Activated CD4-positive, alpha-beta T cell treated with anti-CD3 and anti-CD28 coated beads for 36 hours (primary cell): ENCODE data around the gene TRAF6. TPM values are rescaled to one million over a fixed set of nuclear protein-coding genes. Genes with fewer than 3 reads are reported as not detected.
"Not testable (repeated sequence)": the region's sequence is repeated elsewhere in the genome, so short reads cannot be mapped to it uniquely, and the experiment has no call there.

Source experiments
- ATAC-seq: fragments of 200-7000 bp; cut with Tn5 transposase; one replicate; pipeline ENCODE4 v1.10.0; 2021; ENCODE audit warnings: mild to moderate bottlenecking, moderate library complexity
- CTCF ChIA-PET: fragments of 350-600 bp; sonication (Branson Sonifier 250); formaldehyde crosslinking; loops from one replicate; lab custom pipeline; 2021; ENCODE audit warnings: antibody characterized with exemption; lab: Charles Lee
- POLR2A ChIA-PET: fragments of 350-600 bp; sonication (Branson Sonifier 250); formaldehyde crosslinking; loops from one replicate; lab custom pipeline; 2021; ENCODE audit warnings: antibody characterized with exemption, inconsistent platforms; lab: Charles Lee
- DNase-seq: peaks from one replicate; pipeline ENCODE4 v3.0.0-alpha.2; 2020
- H3K27ac Mint-ChIP-seq: one replicate; pipeline ENCODE4 v1.8.0; 2021; ENCODE audit warnings: mixed read lengths
- H3K27me3 Mint-ChIP-seq: one replicate; pipeline ENCODE4 v1.8.0; 2021; ENCODE audit warnings: mixed read lengths
- H3K36me3 Mint-ChIP-seq: one replicate; pipeline ENCODE4 v1.8.0; 2021; ENCODE audit warnings: low read depth, mixed read lengths
- H3K4me1 Mint-ChIP-seq: one replicate; pipeline ENCODE4 v1.8.0; 2021; ENCODE audit warnings: mixed read lengths
- H3K4me3 Mint-ChIP-seq: one replicate; pipeline ENCODE4 v1.8.0; 2021; ENCODE audit warnings: mild to moderate bottlenecking, moderate library complexity, mixed read lengths
- H3K9me3 Mint-ChIP-seq: one replicate; pipeline ENCODE4 v1.8.0; 2021; ENCODE audit warnings: low read depth, mixed read lengths
- intact Hi-C, 2 experiments: fragments of 100-400 bp; cut with DNase I in 1 of 2; cut with micrococcal nuclease in 1 of 2; formaldehyde crosslinking; loops; one replicate each; pipeline versions ENCODE4 v1.14.2 to v1.15.1; 2022 to 2024; cut with DNase I, micrococcal nuclease
- total RNA-seq, 2 experiments: library from RNA; stranded (reverse); gene quantifications; one replicate each; pipeline ENCODE4 v1.2.3, GENCODE V29; 2021

The TRAF6 gene
- total RNA-seq, 2 experiments from 2014 or later, result 11.1 to 12.5 TPM

DNA sequence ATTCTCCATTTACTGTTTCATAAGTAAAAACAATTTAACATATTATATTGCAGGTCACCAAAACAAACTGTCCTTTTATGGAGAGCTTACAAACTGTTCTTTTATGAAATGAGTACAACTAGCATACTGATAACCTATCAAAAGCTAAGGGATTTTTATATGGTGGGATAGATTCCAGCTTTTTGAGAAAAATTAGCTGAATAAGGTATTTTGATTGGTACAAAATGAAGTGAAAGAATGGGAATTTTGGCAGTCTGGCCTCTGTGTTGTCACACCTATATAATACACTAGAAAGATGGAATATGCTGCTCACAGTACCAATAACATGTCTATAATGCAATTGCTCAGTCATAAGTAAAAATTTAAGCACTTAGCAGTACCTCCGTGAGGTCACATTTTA is 11.4 kb downstream of the TRAF6 start:
- Mint-ChIP-seq H3K4me3 (no peak overlapping the region), H3K9me3 (no peaks in the 10 kb centered on the region), H3K4me1 (peaks cover 23% of the 10 kb centered on the region), H3K27me3 (no peaks in the 10 kb centered on the region), H3K27ac (no peak overlapping the region), H3K36me3 (peaks cover 31% of the 10 kb centered on the region)
- POLR2A ChIA-PET, result no interaction called here
- intact Hi-C loops, result no loop called here
- no peak for DNase-seq
- CTCF ChIA-PET, result interaction anchor here (0.5 to 4.2 kb wide), 6 partner anchors 11 to 233 kb away, joined by 3 to 26 read pairs (median 4); partner anchors contain the start of gene TRAF6
- ATAC-seq, result no peak

DNA sequence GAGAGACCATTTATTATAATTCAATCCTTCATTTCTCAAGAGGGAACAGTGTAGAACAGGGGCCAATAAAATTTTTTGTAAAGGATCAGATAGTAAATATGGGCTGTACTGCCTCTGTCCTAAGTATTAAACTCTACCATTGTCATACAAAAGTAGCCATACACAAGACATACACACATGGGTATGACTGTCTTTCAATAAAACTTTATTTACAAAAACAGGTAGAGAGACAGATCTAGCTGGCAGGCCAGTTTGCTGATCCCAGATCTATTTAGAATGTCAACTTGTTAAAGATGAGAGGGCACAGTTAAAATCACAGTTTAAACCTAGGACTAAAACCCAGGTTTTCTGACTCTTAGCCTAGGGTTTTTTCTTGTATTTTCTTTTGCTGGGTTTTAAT is 16.7 kb downstream of the TRAF6 start:
- Mint-ChIP-seq H3K4me3 (no peak overlapping the region), H3K36me3 (peaks cover 44% of the 10 kb centered on the region), H3K4me1 (peaks cover 18% of the 10 kb centered on the region), H3K27me3 (no peaks in the 10 kb centered on the region), H3K9me3 (no peaks in the 10 kb centered on the region), H3K27ac (no peak overlapping the region)
- ATAC-seq (no peak), DNase-seq (no peak)
- ChIA-PET CTCF (interaction anchor here (0.6 to 6.1 kb wide), 58 partner anchors 9 to 877 kb away, joined by 3 to 144 read pairs (median 4); partner anchors contain the start of genes COMMD9, PRR5L and TRAF6), POLR2A (interaction anchor here (0.6 to 1.0 kb wide), 2 partner anchors 69 to 210 kb away, joined by 3 read pairs; no protein-coding TSS in a partner anchor)
- intact Hi-C loops, result loop anchor here (1.0 to 5.0 kb wide), 5 partner anchors 12 to 876 kb away; partner anchors contain the start of gene FJX1 (in 1 of the 2)

DNA sequence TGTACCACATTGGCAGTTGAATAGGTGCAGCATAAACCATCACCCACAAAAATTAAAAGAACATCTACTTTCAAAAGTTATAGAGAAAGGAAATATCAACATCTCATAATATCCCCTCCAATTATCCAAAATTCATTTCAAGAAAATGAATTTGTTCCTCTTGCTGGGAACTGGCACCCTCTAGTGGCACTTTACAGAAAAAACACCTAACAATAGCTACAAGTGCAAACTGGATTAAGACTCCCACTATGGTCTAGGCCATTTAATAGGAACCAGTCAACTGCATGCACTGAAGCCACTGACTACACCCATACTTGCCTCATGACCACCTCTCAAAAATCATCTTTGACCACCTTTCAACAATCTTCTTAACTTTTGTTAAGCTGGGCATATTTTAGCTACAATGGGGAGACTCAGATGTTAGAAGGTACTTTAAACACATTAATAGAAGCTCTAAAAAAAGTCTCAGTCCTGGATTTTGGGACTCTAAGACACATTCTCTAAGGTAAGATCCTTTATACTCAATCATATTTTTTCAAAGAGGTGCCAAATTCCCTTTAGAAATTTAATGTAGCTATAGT is 17.3 kb downstream of the TRAF6 start:
- peak; percentile 41 for DNase-seq

DNA sequence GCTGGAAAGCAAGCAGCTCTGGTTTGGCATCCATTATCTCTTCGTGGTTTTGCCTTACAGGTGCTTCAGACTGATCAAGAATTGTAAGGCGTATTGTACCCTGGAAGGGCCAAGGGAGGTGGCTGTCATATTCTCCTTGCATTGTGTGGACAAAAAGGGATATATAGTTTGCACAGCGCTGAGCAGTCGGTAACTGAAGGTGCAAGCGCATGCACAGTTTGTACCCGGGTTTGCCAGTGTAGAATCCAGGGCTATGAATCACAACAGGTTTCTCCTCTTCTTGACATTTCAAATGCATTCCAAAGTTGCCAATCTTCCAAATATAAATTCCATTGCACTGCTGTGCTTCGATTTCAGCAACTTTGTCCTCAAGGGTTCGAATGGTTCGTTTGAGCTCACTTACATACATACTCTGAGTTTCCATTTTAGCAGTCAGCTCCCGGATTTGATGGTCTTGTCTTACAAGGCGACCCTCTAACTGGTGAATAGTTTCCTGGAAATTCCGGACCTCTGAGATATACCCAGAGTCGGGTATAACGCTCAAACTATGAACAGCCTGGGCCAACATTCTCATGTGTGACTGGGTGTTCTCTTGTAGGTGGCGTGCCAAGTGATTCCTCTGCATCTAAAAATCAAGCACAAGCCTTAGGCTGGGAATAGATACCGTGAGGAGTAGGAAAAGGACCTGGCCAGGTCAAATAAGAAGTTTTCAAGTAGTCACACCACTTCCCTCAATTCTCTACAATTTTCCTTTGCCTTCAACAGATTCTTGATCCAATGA is 19.9 kb downstream of the TRAF6 start:
- ATAC-seq (no peak), DNase-seq (no peak)
- Mint-ChIP-seq H3K9me3 (no peaks in the 10 kb centered on the region), H3K36me3 (peaks cover 50% of the 10 kb centered on the region), H3K27ac (no peak overlapping the region), H3K27me3 (no peaks in the 10 kb centered on the region), H3K4me3 (no peak overlapping the region), H3K4me1 (peaks cover 26% of the 10 kb centered on the region)
- POLR2A ChIA-PET, result no interaction called here
- intact Hi-C loops, result loop anchor here in 1 of 2 experiments (5.0 kb wide), 3 partner anchors 113 to 873 kb away; partner anchors contain the start of gene FJX1
- CTCF ChIA-PET, result interaction anchor here (1.0 to 6.1 kb wide), 4 partner anchors 11 to 199 kb away, joined by 4 to 144 read pairs (median 34); partner anchors contain the start of genes COMMD9 and PRR5L

More for the DNA sequence above, 17.3 kb downstream of the TRAF6 start:
- H3K4me3 Mint-ChIP-seq, result no peak overlapping the region
- no peaks in the 10 kb centered on the region for H3K27me3 Mint-ChIP-seq
- intact Hi-C loops, result loop anchor here (1.0 to 5.0 kb wide), 7 partner anchors 12 to 876 kb away; partner anchors contain the start of gene FJX1 (in 1 of the 2)
- ATAC-seq, result peak; percentile 74
- POLR2A ChIA-PET, result interaction anchor here (0.6 to 1.0 kb wide), 4 partner anchors 69 to 210 kb away, joined by 3 to 4 read pairs (median 4); no protein-coding TSS in a partner anchor
- CTCF ChIA-PET, result interaction anchor here (0.6 to 6.1 kb wide), 58 partner anchors 8 to 877 kb away, joined by 3 to 144 read pairs (median 4); partner anchors contain the start of genes COMMD9, PRR5L and TRAF6
- no peaks in the 10 kb centered on the region for H3K9me3 Mint-ChIP-seq
- H3K27ac Mint-ChIP-seq, result peak overlapping the region; percentile 24
- peaks cover 23% of the 10 kb centered on the region for H3K4me1 Mint-ChIP-seq
- H3K36me3 Mint-ChIP-seq, result peaks cover 43% of the 10 kb centered on the region

DNA sequence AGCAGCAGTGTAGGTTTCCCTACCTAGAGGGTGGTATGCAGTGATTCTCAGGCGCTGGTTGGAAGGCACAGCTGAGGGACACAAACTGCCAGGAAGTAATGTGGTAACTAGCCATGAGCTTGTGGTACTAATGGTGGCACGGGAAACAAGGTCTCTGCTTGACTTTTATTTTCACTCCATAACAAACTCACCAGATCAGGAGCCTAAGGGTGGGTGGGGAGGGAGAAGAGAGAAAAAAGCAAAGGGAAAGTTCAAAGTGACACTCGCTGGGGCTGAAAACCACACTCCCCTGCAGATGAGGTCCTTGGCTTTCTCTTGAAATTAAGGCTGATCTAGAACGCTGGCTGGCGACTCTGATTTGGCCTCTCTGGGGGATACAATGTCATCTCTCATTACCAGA is 22.0 kb downstream of the TRAF6 start:
- Mint-ChIP-seq H3K27ac (peak overlapping the region; percentile 49), H3K9me3 (no peaks in the 10 kb centered on the region), H3K4me1 (peaks cover 30% of the 10 kb centered on the region), H3K27me3 (no peaks in the 10 kb centered on the region), H3K36me3 (peaks cover 62% of the 10 kb centered on the region), H3K4me3 (no peak overlapping the region)
- ChIA-PET POLR2A (interaction anchor here (0.7 kb wide), 1 partner anchor 125 kb away, joined by 3 read pairs; no protein-coding TSS in a partner anchor), CTCF (interaction anchor here (0.7 to 3.1 kb wide), 9 partner anchors 9 to 229 kb away, joined by 3 to 21 read pairs (median 4); no protein-coding TSS in a partner anchor)
- ATAC-seq (no peak), DNase-seq (no peak)
- intact Hi-C loops, result no loop called here

DNA sequence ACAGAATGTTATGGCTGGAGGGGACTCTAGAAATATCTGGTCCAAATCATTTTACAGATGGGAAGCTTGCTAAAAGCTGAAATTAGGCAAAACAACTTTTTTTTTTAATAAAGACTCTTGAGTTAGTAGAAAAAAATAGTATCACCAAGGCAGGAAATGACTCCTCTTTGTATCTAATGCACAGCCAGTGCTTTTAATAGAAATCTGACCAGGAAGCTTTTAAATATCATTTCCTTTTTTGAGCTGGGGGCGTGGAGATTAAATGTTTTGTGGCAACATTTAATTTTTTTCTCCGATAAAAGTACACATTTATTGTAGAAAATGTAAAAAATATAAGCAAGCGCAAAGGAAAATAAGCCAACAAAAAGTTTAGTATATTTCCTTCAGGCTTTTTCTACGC is 22.5 kb downstream of the TRAF6 start:
- no peak overlapping the region for H3K4me3 Mint-ChIP-seq
- no peak for DNase-seq
- POLR2A ChIA-PET, result no interaction called here
- H3K9me3 Mint-ChIP-seq, result no peaks in the 10 kb centered on the region
- peaks cover 30% of the 10 kb centered on the region for H3K4me1 Mint-ChIP-seq
- no peak for ATAC-seq
- H3K27me3 Mint-ChIP-seq, result no peaks in the 10 kb centered on the region
- intact Hi-C loops, result no loop called here
- peaks cover 59% of the 10 kb centered on the region for H3K36me3 Mint-ChIP-seq
- H3K27ac Mint-ChIP-seq, result peak overlapping the region; percentile 49
- CTCF ChIA-PET, result interaction anchor here (0.6 to 3.1 kb wide), 9 partner anchors 9 to 359 kb away, joined by 3 to 21 read pairs (median 3); no protein-coding TSS in a partner anchor

DNA sequence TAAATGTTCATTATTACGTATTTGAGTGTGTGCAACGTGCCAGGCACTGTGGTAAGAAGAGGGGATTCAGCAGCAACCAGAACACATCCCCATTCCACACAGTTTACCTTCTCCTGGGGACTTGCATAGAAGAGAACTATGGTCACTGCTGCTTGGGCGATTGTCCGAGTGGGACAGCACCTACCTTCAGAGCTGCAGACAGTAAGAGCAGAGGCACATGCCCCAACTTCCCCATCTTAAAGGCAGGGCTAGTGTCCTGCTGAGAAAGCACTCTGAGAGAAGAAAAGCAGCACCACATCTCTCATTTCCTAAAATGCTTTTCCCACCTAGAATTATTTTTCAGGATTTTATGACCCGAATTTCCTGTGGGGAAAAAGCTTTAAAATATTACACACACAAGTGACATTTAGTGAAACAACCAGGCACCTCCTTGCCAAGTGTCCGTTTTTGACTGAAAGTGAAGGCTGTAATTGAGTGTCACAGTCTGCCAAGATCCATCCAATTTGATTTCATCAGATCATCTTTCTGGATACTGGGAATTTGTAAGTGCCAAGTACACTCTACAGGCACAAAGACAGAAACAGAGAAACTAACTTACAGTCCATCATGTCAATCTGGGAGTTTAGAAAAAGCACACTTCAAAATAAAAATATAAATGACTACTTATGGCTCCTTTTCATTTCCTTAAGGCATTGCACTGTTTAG is 24.6 kb downstream of the TRAF6 start:
- Mint-ChIP-seq H3K27me3 (no peaks in the 10 kb centered on the region), H3K36me3 (peaks cover 46% of the 10 kb centered on the region), H3K4me1 (peaks cover 20% of the 10 kb centered on the region), H3K4me3 (no peak overlapping the region), H3K9me3 (no peaks in the 10 kb centered on the region), H3K27ac (no peak overlapping the region)
- ChIA-PET POLR2A (interaction anchor here (0.6 kb wide), 1 partner anchor 108 kb away, joined by 3 read pairs; no protein-coding TSS in a partner anchor), CTCF (interaction anchor here (1.1 to 1.4 kb wide), 2 partner anchors 8 to 138 kb away, joined by 3 to 4 read pairs; no protein-coding TSS in a partner anchor)
- ATAC-seq (no peak), DNase-seq (no peak)
- intact Hi-C loops, result no loop called here

DNA sequence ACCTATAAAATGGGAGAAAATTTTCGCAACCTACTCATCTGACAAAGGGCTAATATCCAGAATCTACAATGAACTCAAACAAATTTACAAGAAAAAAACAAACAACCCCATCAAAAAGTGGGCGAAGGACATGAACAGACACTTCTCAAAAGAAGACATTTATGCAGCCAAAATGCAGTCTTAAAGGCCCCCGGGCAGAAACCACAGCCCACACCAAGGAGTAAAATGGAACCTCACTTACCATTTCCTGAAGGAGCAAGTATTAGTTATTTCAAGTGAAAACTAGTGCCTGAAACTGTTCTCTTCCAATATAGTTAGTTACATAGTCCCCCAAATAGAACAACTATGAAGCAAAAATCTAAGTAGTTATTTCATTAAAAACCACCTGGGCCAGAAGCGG is 27.0 kb downstream of the TRAF6 start:
- H3K4me3 Mint-ChIP-seq, H3K9me3 Mint-ChIP-seq, intact Hi-C loops, ATAC-seq, H3K27me3 Mint-ChIP-seq, POLR2A ChIA-PET, CTCF ChIA-PET, H3K27ac Mint-ChIP-seq, DNase-seq: not testable (repeated sequence)
- Mint-ChIP-seq H3K4me1 (peaks cover 12% of the 10 kb centered on the region), H3K36me3 (peaks cover 30% of the 10 kb centered on the region)

DNA sequence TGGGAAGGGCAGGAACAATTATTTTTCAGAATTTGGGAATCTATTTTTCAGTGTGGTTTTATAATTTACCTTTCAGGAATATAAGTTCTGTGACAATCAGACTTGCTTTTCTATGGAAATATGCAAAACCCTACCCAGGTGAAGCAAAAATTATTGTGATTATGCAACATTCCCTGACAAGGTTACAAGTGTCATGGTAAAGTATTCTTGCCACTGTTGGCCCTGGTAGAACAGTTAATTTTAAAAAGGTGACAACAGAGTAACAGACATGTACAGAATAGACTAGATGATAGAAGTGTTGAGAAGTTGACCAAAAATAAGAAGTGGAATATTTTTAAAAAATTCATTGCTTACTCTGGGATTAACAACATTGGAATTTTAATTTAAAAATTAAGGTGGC is 29.2 kb downstream of the TRAF6 start:
- POLR2A ChIA-PET, result no interaction called here
- Mint-ChIP-seq H3K4me1 (peaks cover 9% of the 10 kb centered on the region), H3K36me3 (peaks cover 22% of the 10 kb centered on the region), H3K27ac (no peak overlapping the region), H3K27me3 (no peaks in the 10 kb centered on the region), H3K4me3 (no peak overlapping the region), H3K9me3 (no peaks in the 10 kb centered on the region)
- DNase-seq (no peak), ATAC-seq (no peak)
- CTCF ChIA-PET, result interaction anchor here (0.6 to 5.8 kb wide), 7 partner anchors 8 to 689 kb away, joined by 3 to 121 read pairs (median 4); partner anchors contain the start of gene COMMD9
- intact Hi-C loops, result no loop called here

DNA sequence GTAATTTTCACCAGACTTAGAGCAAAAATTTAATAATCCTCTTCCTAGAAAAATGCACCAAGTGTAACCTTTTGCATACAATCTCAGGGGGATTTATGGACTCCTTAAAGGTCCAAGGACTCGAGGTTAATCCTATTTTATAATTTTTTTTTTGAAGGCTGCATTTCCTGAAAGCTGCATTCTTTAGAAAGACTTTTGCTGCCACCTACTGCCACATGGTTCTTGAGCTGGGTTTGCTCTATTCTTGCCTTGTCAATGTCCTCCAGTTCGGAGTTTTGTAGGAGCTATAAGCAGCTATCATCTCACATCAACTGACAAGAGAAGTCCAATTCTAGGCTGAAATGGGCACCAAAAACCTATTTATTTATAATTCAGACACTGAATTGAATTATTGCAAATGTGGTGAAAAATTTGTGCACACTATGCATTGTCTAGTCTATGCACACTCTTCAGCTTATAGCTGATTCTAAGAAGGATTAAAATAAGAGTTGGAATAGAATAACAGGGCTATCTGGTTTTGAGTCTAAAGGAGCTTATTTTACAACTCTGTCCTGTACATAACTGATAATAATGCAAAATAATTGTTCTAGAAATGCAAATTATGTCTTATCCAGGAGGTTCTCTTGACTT is 31.3 kb downstream of the TRAF6 start:
- Mint-ChIP-seq H3K36me3 (peaks cover 8% of the 10 kb centered on the region), H3K27me3 (no peaks in the 10 kb centered on the region), H3K27ac (no peak overlapping the region), H3K4me3 (no peak overlapping the region), H3K4me1 (peaks cover 6% of the 10 kb centered on the region), H3K9me3 (no peaks in the 10 kb centered on the region)
- ATAC-seq, result peak; percentile 44
- peak; percentile 54 for DNase-seq
- CTCF ChIA-PET, result interaction anchor here (0.6 to 5.8 kb wide), 39 partner anchors 8 to 829 kb away, joined by 3 to 121 read pairs (median 5); partner anchors contain the start of gene COMMD9
- intact Hi-C loops, result loop anchor here (1.0 to 5.0 kb wide), 6 partner anchors 102 to 187 kb away; no protein-coding TSS in a partner anchor
- POLR2A ChIA-PET, result no interaction called here
